Endodermal cell (in vitro differentiated cells): ENCODE data around the gene UBN1. TPM values are rescaled to one million over a fixed set of nuclear protein-coding genes. Genes with fewer than 3 reads are reported as not detected.

ENCODE experiments used
- DNase-seq: peaks from one replicate; pipeline ENCODE4 v3.0.0-alpha.2; 2017
- H3K27ac ChIP-seq: 2 replicates; pipeline ENCODE4 v1.5.1; 2013; ENCODE audit warnings: mild to moderate bottlenecking, low read depth, low read length, moderate library complexity
- H3K27me3 ChIP-seq: 2 replicates; pipeline ENCODE4 v1.6.1; 2013; ENCODE audit warnings: mild to moderate bottlenecking, low read length, moderate library complexity; ENCODE audit not compliant: insufficient read depth, control insufficient read depth, poor library complexity, severe bottlenecking
- H3K36me3 ChIP-seq: 2 replicates; pipeline ENCODE4 v1.7.0; 2013; ENCODE audit warnings: mild to moderate bottlenecking, low read length, moderate library complexity; ENCODE audit not compliant: control insufficient read depth, insufficient read depth
- H3K4me1 ChIP-seq: one replicate; pipeline ENCODE4 v1.7.0; 2013; ENCODE audit warnings: low read length; ENCODE audit not compliant: control insufficient read depth, insufficient read depth
- H3K4me3 ChIP-seq: 2 replicates; pipeline ENCODE4 v1.5.1; 2013; ENCODE audit warnings: mild to moderate bottlenecking, low read length, moderate library complexity
- H3K9ac ChIP-seq: 2 replicates; pipeline ENCODE4 v1.6.1; 2013; ENCODE audit warnings: mild to moderate bottlenecking, low read length, moderate library complexity; ENCODE audit not compliant: poor library complexity, severe bottlenecking; ENCODE audit errors: extremely low read depth
- H3K9me3 ChIP-seq: 2 replicates; pipeline ENCODE4 v1.6.1; 2013; ENCODE audit warnings: mild to moderate bottlenecking, low read length, moderate library complexity; ENCODE audit not compliant: control insufficient read depth
- H3K27ac Mint-ChIP-seq: 2 replicates; pipeline ENCODE4 v1.8.0; 2020; ENCODE audit warnings: mixed read lengths
- H3K27me3 Mint-ChIP-seq: 2 replicates; pipeline ENCODE4 v1.8.0; 2021; ENCODE audit warnings: mild to moderate bottlenecking, mixed read lengths; ENCODE audit not compliant: insufficient read depth
- H3K36me3 Mint-ChIP-seq: 2 replicates; pipeline ENCODE4 v1.8.0; 2020; ENCODE audit warnings: low read depth, mixed read lengths
- H3K4me1 Mint-ChIP-seq: 2 replicates; pipeline ENCODE4 v1.8.0; 2020; ENCODE audit warnings: mixed read lengths
- H3K4me3 Mint-ChIP-seq: 2 replicates; pipeline ENCODE4 v1.8.0; 2020; ENCODE audit warnings: mild to moderate bottlenecking, moderate library complexity, mixed read lengths
- H3K9me3 Mint-ChIP-seq: 2 replicates; pipeline ENCODE4 v1.8.0; 2020; ENCODE audit warnings: mild to moderate bottlenecking, mixed read lengths
- CTCF ChIP-seq: fragments of 200-600 bp; sonication (generic); conservative IDR thresholded peaks from 2 replicates; pipeline ENCODE4 v1.5.0; 2021; ENCODE audit warnings: antibody characterized with exemption, mild to moderate bottlenecking
- WGBS, 2 experiments: methylation state at CpG; one replicate each; pipeline versions ENCODE4 v1.1.5 to v1.1.7; 2013; ENCODE audit warnings: missing lambda C conversion rate in 2 of 2, mixed read lengths in 1 of 2; ENCODE audit not compliant: insufficient coverage in 1 of 2, insufficient read length in 1 of 2; 5-methylcytosine and 5-hydroxymethylcytosine counted together
- total RNA-seq, 2 donors: library from RNA; stranded (reverse); fragmentation: NEBNext Ultra II Directional in 1 of 2; extraction: Animal tissue kit (Norgen Biotek cat#: 25700) in 1 of 2; gene quantifications; 2 replicates in 1 of 2; 3 replicates in 1 of 2; pipeline ENCODE4 v1.2.1, GENCODE V29; 2021

Gene UBN1
- total RNA-seq, 2 donors from 2014 or later: 36.8 to 46.7 TPM

- Histone ChIP-seq H3K36me3 (peaks cover under 1% of the 10 kb centered on the region), H3K4me1 (peaks cover 9% of the 10 kb centered on the region), H3K9ac (no peak overlapping the region), H3K4me3 (no peak overlapping the region), H3K9me3 (no peaks in the 10 kb centered on the region), H3K27me3 (no peaks in the 10 kb centered on the region), H3K27ac (no peak overlapping the region)
- Mint-ChIP-seq H3K4me3 (no peak overlapping the region), H3K36me3 (peaks cover 14% of the 10 kb centered on the region), H3K9me3 (no peaks in the 10 kb centered on the region), H3K4me1 (peaks cover 9% of the 10 kb centered on the region), H3K27me3 (no peaks in the 10 kb centered on the region), H3K27ac (no peak overlapping the region)
- TF ChIP-seq CTCF: no peak
- DNase-seq: no peak
- WGBS, 2 experiments: 95 to 96% methylated on average over 16 to 19 of the region's 19 CpGs
Observed at GRCh38 chr16:4799171-4799855, 48.0 kb upstream of the UBN1 start.

GRCh38 chr16:4800290-4801041 is 46.8 kb upstream of the UBN1 start:
- Histone ChIP-seq H3K27ac (no peak overlapping the region), H3K27me3 (no peaks in the 10 kb centered on the region), H3K9ac (no peak overlapping the region), H3K9me3 (no peaks in the 10 kb centered on the region), H3K4me1 (peaks cover 9% of the 10 kb centered on the region), H3K4me3 (peak overlapping the region; percentile 90), H3K36me3 (peaks cover 9% of the 10 kb centered on the region)
- no peak for TF ChIP-seq CTCF
- 92 to 99% methylated on average over 10 to 17 of the region's 17 CpGs for WGBS, 2 experiments
- H3K27me3 Mint-ChIP-seq: no peaks in the 10 kb centered on the region
- peaks cover 9% of the 10 kb centered on the region for H3K4me1 Mint-ChIP-seq
- H3K4me3 Mint-ChIP-seq: peak overlapping the region; percentile 68
- no peaks in the 10 kb centered on the region for H3K9me3 Mint-ChIP-seq
- no peak for DNase-seq
- peaks cover 26% of the 10 kb centered on the region for H3K36me3 Mint-ChIP-seq
- H3K27ac Mint-ChIP-seq: no peak overlapping the region

GRCh38 chr16:4801051-4801961 is 46.0 kb upstream of the UBN1 start:
- peaks cover 29% of the 10 kb centered on the region for H3K36me3 Mint-ChIP-seq
- Histone ChIP-seq H3K4me1 (peaks cover 9% of the 10 kb centered on the region), H3K27me3 (no peaks in the 10 kb centered on the region), H3K4me3 (peak overlapping the region; percentile 90), H3K9me3 (no peaks in the 10 kb centered on the region), H3K27ac (no peak overlapping the region), H3K36me3 (peaks cover 14% of the 10 kb centered on the region), H3K9ac (peak overlapping the region; percentile 64)
- peaks cover 9% of the 10 kb centered on the region for H3K4me1 Mint-ChIP-seq
- no peaks in the 10 kb centered on the region for H3K9me3 Mint-ChIP-seq
- peak overlapping the region; percentile 68 for H3K4me3 Mint-ChIP-seq
- no peak for TF ChIP-seq CTCF
- WGBS, 2 experiments: 53 to 56% methylated on average over 6 to 29 of the region's 29 CpGs
- peak; percentile 59 for DNase-seq
- H3K27ac Mint-ChIP-seq: peak overlapping the region; percentile 21
- H3K27me3 Mint-ChIP-seq: no peaks in the 10 kb centered on the region
